Gastroesophageal sphincter (tissue), 4 donors: ENCODE measurements around the gene AP3S2. TPM values are rescaled to one million over a fixed set of nuclear protein-coding genes. Genes with fewer than 3 reads are reported as not detected.
A peak's percentile ranks its signal among the peaks of the same experiment; 100 is the strongest.

Experiments used
- ATAC-seq: fragments of 150-250 bp; one replicate; pipeline ENCODE4 v1.9.1; 2016; ENCODE audit warnings: mild to moderate bottlenecking, moderate library complexity
- H3K27ac ChIP-seq, 4 donors: fragments of 200-600 bp; sonication (generic) in 3 of 4; 1 replicate in 3 of 4; 2 replicates in 1 of 4; pipeline ENCODE4 v1.5.1; 2016 to 2019
- H3K27me3 ChIP-seq: fragments of 200-600 bp; sonication (generic); one replicate; pipeline ENCODE4 v1.5.1; 2019
- H3K36me3 ChIP-seq, 2 donors: fragments of 200-600 bp; sonication (generic); one replicate each; pipeline ENCODE4 v1.5.1; 2019; ENCODE audit warnings: control low read depth in 1 of 2
- H3K4me1 ChIP-seq, 3 donors: fragments of 200-600 bp; sonication (generic); 1 replicate in 2 of 3; 2 replicates in 1 of 3; pipeline ENCODE4 v1.5.1; 2016 to 2019; ENCODE audit warnings: control low read depth in 2 of 3
- H3K4me3 ChIP-seq, 2 donors: fragments of 200-600 bp; sonication (generic); one replicate each; pipeline ENCODE4 v1.5.1; 2019; ENCODE audit warnings: mild to moderate bottlenecking in 1 of 2, moderate library complexity in 1 of 2
- H3K9me3 ChIP-seq, 3 donors: fragments of 200-600 bp; sonication (generic); one replicate each; pipeline ENCODE4 v1.5.1; 2017 to 2019; ENCODE audit warnings: control low read depth in 2 of 3
- EP300 ChIP-seq: sonication (generic); formaldehyde crosslinking; IDR thresholded peaks from one replicate; pipeline ENCODE4 v1.6.1; 2017; ENCODE audit warnings: antibody characterized with exemption, mild to moderate bottlenecking
- POLR2A ChIP-seq, 2 donors: fragments of 450-650 bp; IDR thresholded peaks; one replicate each; pipeline ENCODE4 v1.6.1; 2017; ENCODE audit warnings: antibody characterized with exemption in 2 of 2, mild to moderate bottlenecking in 2 of 2, moderate library complexity in 1 of 2
- POLR2AphosphoS5 ChIP-seq: sonication (generic); formaldehyde crosslinking; IDR thresholded peaks from one replicate; pipeline ENCODE4 v1.6.1; 2017; ENCODE audit warnings: antibody characterized with exemption
- WGBS, 2 donors: methylation state at CpG; one replicate each; pipeline ENCODE4 v1.1.5; 2018; ENCODE audit warnings: low coverage in 1 of 2; 5-methylcytosine and 5-hydroxymethylcytosine counted together
- total RNA-seq, 4 donors: library from RNA; depleted of rRNA; stranded (reverse); fragments of >200 nt; gene quantifications; one replicate each; pipeline ENCODE4 v1.1.0, GENCODE V29; 2016
- TF ChIP-seq, protein P1 (sequence below), 4 experiments: fragments of 200-600 bp in 2 of 4; fragments of 450-650 bp in 2 of 4; sonication (generic) in 1 of 4; IDR thresholded peaks; one replicate each; pipeline ENCODE4 v1.5.1; 2017 to 2019; ENCODE audit warnings: antibody characterized with exemption in 4 of 4, mild to moderate bottlenecking in 2 of 4, moderate library complexity in 2 of 4

Gene AP3S2
- total RNA-seq, 4 donors from 2014 or later = 38.9 to 60.2 (median 46.2) TPM

DNA sequence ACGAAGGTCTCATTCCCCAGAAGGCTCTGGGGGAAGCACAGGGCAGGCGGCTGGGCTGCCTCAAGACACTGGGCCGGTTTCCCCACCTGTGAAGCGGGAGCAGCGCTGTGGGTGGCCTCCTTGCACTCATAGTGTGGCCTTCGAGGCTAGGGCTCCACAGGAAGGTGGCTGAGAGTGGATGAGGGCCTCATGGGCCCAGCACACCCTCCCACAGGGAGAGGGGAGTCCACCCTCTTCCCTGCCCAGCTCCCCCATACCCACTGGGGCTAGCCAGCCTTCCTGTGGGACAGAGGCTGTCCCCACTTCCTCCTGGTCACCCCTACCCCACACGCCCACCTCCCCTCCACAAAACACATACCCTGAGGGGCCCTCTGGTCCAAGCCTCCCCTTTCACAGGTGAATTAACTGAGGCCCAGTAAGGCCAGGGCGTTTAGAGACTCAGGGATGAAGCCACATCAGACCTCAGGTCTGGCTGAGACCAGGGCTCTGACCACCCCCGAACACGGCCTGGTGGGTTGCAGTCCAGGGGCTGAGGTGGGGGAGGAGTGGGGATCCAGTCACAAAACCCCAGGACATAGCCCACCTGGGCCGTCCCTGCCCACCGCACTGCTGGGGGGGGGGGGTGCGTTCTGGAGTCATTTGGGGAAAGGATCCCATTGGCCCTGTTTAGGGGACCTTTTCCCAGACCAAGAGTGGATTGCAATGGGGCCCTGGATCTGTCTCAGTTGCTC, 80.2 kb downstream of the AP3S2 start:
- ATAC-seq = no peak
- H3K36me3 ChIP-seq = no peaks in the 10 kb centered on the region
- peaks cover 0 to 25% (median 9%) of the 10 kb centered on the region in 3 donors for H3K4me1 ChIP-seq
- TF ChIP-seq, protein P1, sequence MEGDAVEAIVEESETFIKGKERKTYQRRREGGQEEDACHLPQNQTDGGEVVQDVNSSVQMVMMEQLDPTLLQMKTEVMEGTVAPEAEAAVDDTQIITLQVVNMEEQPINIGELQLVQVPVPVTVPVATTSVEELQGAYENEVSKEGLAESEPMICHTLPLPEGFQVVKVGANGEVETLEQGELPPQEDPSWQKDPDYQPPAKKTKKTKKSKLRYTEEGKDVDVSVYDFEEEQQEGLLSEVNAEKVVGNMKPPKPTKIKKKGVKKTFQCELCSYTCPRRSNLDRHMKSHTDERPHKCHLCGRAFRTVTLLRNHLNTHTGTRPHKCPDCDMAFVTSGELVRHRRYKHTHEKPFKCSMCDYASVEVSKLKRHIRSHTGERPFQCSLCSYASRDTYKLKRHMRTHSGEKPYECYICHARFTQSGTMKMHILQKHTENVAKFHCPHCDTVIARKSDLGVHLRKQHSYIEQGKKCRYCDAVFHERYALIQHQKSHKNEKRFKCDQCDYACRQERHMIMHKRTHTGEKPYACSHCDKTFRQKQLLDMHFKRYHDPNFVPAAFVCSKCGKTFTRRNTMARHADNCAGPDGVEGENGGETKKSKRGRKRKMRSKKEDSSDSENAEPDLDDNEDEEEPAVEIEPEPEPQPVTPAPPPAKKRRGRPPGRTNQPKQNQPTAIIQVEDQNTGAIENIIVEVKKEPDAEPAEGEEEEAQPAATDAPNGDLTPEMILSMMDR (IDR thresholded peaks at IDR 0.05) = no peak
- TF ChIP-seq POLR2AphosphoS5 = no peak
- peak overlapping the region in 2 of 4 donors; percentile 43 to 73 for H3K27ac ChIP-seq
- peaks cover 58% of the 10 kb centered on the region for H3K27me3 ChIP-seq
- WGBS, 2 donors = 80% methylated on average over 2 of the region's 13 CpGs; no CpG with 5 or more reads in 1 of the 2 donors
- peak overlapping the region in 1 of 2 donors; percentile 56 for H3K4me3 ChIP-seq
- H3K9me3 ChIP-seq = peaks cover 0 to 18% (median 0%) of the 10 kb centered on the region in 3 donors

DNA sequence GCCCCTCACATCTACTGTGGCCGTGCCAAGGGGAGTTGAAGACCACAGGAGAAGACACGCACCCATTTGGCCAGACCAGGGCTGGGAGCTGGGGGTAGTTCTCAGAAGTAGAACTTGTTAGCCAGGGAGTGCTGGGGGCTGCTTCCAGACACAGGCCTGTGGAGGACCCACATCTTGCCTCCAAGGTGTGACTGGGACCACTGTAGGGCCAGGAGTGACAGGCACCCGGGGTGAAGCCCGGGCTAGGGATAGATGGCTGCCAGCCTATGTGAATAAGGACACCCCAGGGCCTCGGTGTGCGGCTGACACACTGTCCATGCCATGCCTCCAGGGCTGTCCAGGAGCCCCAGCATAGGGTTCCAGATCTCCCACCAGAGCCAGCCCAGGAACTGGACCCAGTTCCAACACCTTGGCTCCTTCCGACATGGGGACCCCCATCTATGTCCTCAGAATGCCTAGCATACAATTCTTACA, 80.9 kb downstream of the AP3S2 start:
- Histone ChIP-seq H3K27ac (peak overlapping the region in 2 of 4 donors; percentile 57 to 73), H3K27me3 (peaks cover 52% of the 10 kb centered on the region)

DNA sequence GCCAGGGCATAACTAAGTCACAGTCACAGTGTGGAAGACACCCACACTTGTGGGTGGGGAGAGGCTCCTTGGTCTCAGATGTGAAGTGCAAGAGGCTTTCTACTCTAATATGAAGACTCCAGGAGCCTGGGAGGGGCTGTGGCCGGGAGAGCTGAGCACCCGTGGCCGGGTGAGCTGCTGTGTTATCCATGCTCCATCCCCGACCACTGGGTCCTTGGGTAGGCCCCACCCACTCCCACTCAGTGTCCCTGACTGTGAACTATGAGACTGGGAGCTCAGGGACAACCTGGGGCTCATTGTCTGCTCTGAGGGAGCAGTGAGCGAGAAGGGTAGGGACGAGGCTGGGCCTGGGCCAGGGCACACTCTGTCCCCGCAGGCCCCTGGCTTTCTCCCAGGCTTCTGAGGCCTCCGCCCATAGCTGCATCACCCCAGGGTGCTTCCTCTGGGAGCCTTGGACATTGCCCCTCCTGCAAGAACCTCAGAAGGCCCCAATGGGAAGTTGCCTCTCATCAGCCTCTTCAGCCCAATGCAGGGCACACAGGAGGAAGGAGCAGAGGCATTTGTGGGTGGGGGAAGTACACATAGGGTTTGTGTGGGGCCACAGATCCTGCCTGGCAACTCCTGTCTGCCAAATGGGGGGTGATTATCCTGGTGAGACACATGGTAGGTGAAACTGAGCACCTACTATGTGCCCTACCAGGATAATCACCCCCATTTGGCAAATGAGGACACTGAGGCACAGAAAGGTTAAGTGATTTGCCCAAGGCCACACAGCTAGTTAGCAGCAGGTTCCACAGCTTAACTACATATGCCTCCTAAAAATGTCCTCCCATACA, 81.6 kb downstream of the AP3S2 start:
- ATAC-seq = peak; percentile 86
- WGBS, 2 donors = 58% methylated on average over 3 of the region's 8 CpGs; no CpG with 5 or more reads in 1 of the 2 donors
- Histone ChIP-seq H3K4me3 (no peak overlapping the region), H3K27me3 (peaks cover 45% of the 10 kb centered on the region), H3K36me3 (no peaks in the 10 kb centered on the region), H3K9me3 (peaks cover 0 to 18% (median 0%) of the 10 kb centered on the region in 3 donors), H3K27ac (peak overlapping the region in 2 of 4 donors; percentile 57 to 73), H3K4me1 (peaks cover 0 to 26% (median 9%) of the 10 kb centered on the region in 3 donors)
- TF ChIP-seq EP300 (no peak), POLR2A (IDR thresholded peaks at IDR 0.05) (no peak), POLR2AphosphoS5 (no peak)
- TF ChIP-seq, protein P1 (IDR thresholded peaks at IDR 0.05) = no peak

More for the DNA sequence above, 80.9 kb downstream of the AP3S2 start:
- H3K36me3 ChIP-seq = no peaks in the 10 kb centered on the region
- TF ChIP-seq EP300 = no peak
- TF ChIP-seq POLR2A (IDR thresholded peaks at IDR 0.05) = no peak
- TF ChIP-seq, protein P1 (IDR thresholded peaks at IDR 0.05) = no peak
- TF ChIP-seq POLR2AphosphoS5 = no peak
- ATAC-seq = no peak
- WGBS, 2 donors = 100% methylated on average over 1 of the region's 7 CpGs; no CpG with 5 or more reads in 1 of the 2 donors
- H3K9me3 ChIP-seq = peaks cover 0 to 18% (median 0%) of the 10 kb centered on the region in 3 donors
- H3K4me1 ChIP-seq = peaks cover 0 to 26% (median 9%) of the 10 kb centered on the region in 3 donors
- no peak overlapping the region for H3K4me3 ChIP-seq

DNA sequence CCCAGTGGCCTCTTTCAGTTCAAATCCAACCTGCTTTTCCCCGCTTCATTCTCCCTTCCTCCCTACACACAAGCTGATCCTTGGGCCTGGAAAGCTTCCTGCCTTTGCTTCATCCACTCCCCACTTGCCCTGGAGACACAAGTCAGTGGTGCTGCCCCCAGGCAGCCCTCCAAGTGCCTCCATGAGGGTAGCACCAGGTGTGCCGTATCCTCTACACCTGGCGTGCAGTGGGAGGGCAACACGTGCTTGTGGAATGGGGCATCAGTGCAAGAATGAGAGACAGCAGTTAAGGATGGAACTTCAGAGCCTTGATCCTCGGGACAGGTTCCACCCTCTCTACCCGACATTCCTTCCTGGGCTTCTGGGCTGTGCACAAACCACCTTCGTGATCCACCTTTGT, 83.0 kb downstream of the AP3S2 start:
- Histone ChIP-seq H3K9me3 (peaks cover 0 to 10% (median 0%) of the 10 kb centered on the region in 3 donors), H3K4me1 (peaks cover 0 to 26% (median 9%) of the 10 kb centered on the region in 3 donors), H3K27ac (no peak overlapping the region), H3K27me3 (peaks cover 31% of the 10 kb centered on the region), H3K4me3 (no peak overlapping the region), H3K36me3 (no peaks in the 10 kb centered on the region)
- no peak for ATAC-seq
- TF ChIP-seq, protein P1 (IDR thresholded peaks at IDR 0.05) = no peak
- no peak for TF ChIP-seq EP300
- TF ChIP-seq POLR2A (IDR thresholded peaks at IDR 0.05) = no peak
- no peak for TF ChIP-seq POLR2AphosphoS5
- 81 to 100% methylated on average over 4 of the region's 7 CpGs for WGBS, 2 donors
